Trophoblast cell (in vitro differentiated cells and primary cell): Measurements from ENCODE around the gene HOGA1.

Experiments
- DNase-seq, 2 donors: peaks; one replicate each; pipeline ENCODE4 v3.0.0-alpha.2; 2016
- H2AFZ ChIP-seq: 2 replicates; pipeline ENCODE4 v1.6.1; 2013; ENCODE audit warnings: low read length, moderate library complexity, mild to moderate bottlenecking; ENCODE audit not compliant: insufficient read depth, poor library complexity
- H2AK5ac ChIP-seq: 2 replicates; pipeline ENCODE4 v1.6.1; 2013; ENCODE audit warnings: mild to moderate bottlenecking, low read length
- H2BK120ac ChIP-seq: 2 replicates; pipeline ENCODE4 v1.6.1; 2013; ENCODE audit warnings: low read length, mild to moderate bottlenecking, moderate library complexity; ENCODE audit not compliant: insufficient read depth, poor library complexity
- H2BK12ac ChIP-seq: 2 replicates; pipeline ENCODE4 v1.6.1; 2013; ENCODE audit warnings: mild to moderate bottlenecking, low read length, moderate library complexity
- H2BK5ac ChIP-seq: 2 replicates; pipeline ENCODE4 v1.6.1; 2013; ENCODE audit warnings: low read length, low read depth, moderate library complexity, mild to moderate bottlenecking; ENCODE audit not compliant: poor library complexity
- H3K14ac ChIP-seq: 2 replicates; pipeline ENCODE4 v1.6.1; 2013; ENCODE audit warnings: mild to moderate bottlenecking, low read length
- H3K18ac ChIP-seq: 2 replicates; pipeline ENCODE4 v1.6.1; 2013; ENCODE audit warnings: mild to moderate bottlenecking, low read length
- H3K23ac ChIP-seq: 2 replicates; pipeline ENCODE4 v1.6.1; 2013; ENCODE audit warnings: low read length
- H3K27ac ChIP-seq: 2 replicates; pipeline ENCODE4 v1.5.1; 2013; ENCODE audit warnings: low read depth, mild to moderate bottlenecking, inconsistent platforms, low read length, moderate library complexity
- H3K27me3 ChIP-seq: 2 replicates; pipeline ENCODE4 v1.6.1; 2013; ENCODE audit warnings: inconsistent platforms, mild to moderate bottlenecking, low read length, moderate library complexity; ENCODE audit not compliant: insufficient read depth
- H3K36me3 ChIP-seq, 2 experiments: 1 replicate in 1 of 2; 2 replicates in 1 of 2; pipeline ENCODE4 v1.6.1; 2013; ENCODE audit warnings: low read length in 2 of 2, mild to moderate bottlenecking in 2 of 2, moderate library complexity in 1 of 2; ENCODE audit not compliant: insufficient read depth in 2 of 2, control insufficient read depth in 1 of 2
- H3K4ac ChIP-seq: 2 replicates; pipeline ENCODE4 v1.6.1; 2013; ENCODE audit warnings: low read depth, mild to moderate bottlenecking, low read length, moderate library complexity
- H3K4me1 ChIP-seq, 2 experiments: 1 replicate in 1 of 2; 2 replicates in 1 of 2; pipeline ENCODE4 v1.6.1; 2013; ENCODE audit warnings: low read length in 2 of 2, mild to moderate bottlenecking in 2 of 2, moderate library complexity in 1 of 2; ENCODE audit not compliant: insufficient read depth in 2 of 2, control insufficient read depth in 1 of 2
- H3K4me2 ChIP-seq: 2 replicates; pipeline ENCODE4 v1.6.1; 2013; ENCODE audit warnings: inconsistent platforms, mild to moderate bottlenecking, low read length, moderate library complexity
- H3K4me3 ChIP-seq: 2 replicates; pipeline ENCODE4 v1.5.1; 2013; ENCODE audit warnings: mild to moderate bottlenecking, low read depth, low read length, inconsistent platforms
- H3K79me1 ChIP-seq: one replicate; pipeline ENCODE4 v1.6.1; 2013; ENCODE audit warnings: low read length
- H3K79me2 ChIP-seq: 2 replicates; pipeline ENCODE4 v1.6.1; 2013; ENCODE audit warnings: low read length, mild to moderate bottlenecking; ENCODE audit not compliant: control insufficient read depth, insufficient read depth, poor library complexity
- H3K9ac ChIP-seq: 2 replicates; pipeline ENCODE4 v1.6.1; 2013; ENCODE audit warnings: mild to moderate bottlenecking, low read length
- H3K9me3 ChIP-seq: 2 replicates; pipeline ENCODE4 v1.6.1; 2013; ENCODE audit warnings: low read depth, mild to moderate bottlenecking, control low read depth, inconsistent platforms, low read length; ENCODE audit not compliant: insufficient read depth
- H4K12ac ChIP-seq: 2 replicates; pipeline ENCODE4 v1.6.1; 2013; ENCODE audit warnings: low read depth, mild to moderate bottlenecking, low read length, moderate library complexity
- H4K8ac ChIP-seq: 2 replicates; pipeline ENCODE4 v1.6.1; 2013; ENCODE audit warnings: low read depth, mild to moderate bottlenecking, low read length, moderate library complexity
- H4K91ac ChIP-seq: one replicate; pipeline ENCODE4 v1.6.1; 2013; ENCODE audit warnings: low read depth, mild to moderate bottlenecking, low read length, moderate library complexity
- WGBS: extraction: QIAGEN DNeasy Blood & Tissue Kit; methylation state at CpG from one replicate; pipeline ENCODE4 v1.1.7; 2013; ENCODE audit warnings: missing lambda C conversion rate; ENCODE audit not compliant: insufficient read length, insufficient coverage; ENCODE audit errors: extremely low coverage; 5-methylcytosine and 5-hydroxymethylcytosine counted together

Gene HOGA1

GRCh38 chr10:97612386-97612785 lies 28.2 kb downstream of the HOGA1 start:
- Histone ChIP-seq H2BK12ac (no peak overlapping the region), H3K4me1 (no peaks in the 10 kb centered on the region), H3K4ac (no peak overlapping the region), H3K23ac (no peak overlapping the region), H4K91ac (no peak overlapping the region), H3K9me3 (no peaks in the 10 kb centered on the region), H3K14ac (no peak overlapping the region), H3K79me2 (no peaks in the 10 kb centered on the region), H3K9ac (no peak overlapping the region), H2BK5ac (no peak overlapping the region), H4K8ac (no peak overlapping the region), H3K79me1 (no peaks in the 10 kb centered on the region), H2BK120ac (no peak overlapping the region), H3K36me3 (no peaks in the 10 kb centered on the region), H3K4me3 (no peak overlapping the region), H2AFZ (no peak overlapping the region), H3K18ac (no peak overlapping the region), H3K27me3 (no peaks in the 10 kb centered on the region), H3K27ac (no peak overlapping the region), H4K12ac (no peak overlapping the region), H3K4me2 (no peak overlapping the region), H2AK5ac (no peak overlapping the region)
- WGBS, result no CpG with 5 or more reads among the region's 2 CpGs
- peak; percentile 30 to 82 for DNase-seq

DNA sequence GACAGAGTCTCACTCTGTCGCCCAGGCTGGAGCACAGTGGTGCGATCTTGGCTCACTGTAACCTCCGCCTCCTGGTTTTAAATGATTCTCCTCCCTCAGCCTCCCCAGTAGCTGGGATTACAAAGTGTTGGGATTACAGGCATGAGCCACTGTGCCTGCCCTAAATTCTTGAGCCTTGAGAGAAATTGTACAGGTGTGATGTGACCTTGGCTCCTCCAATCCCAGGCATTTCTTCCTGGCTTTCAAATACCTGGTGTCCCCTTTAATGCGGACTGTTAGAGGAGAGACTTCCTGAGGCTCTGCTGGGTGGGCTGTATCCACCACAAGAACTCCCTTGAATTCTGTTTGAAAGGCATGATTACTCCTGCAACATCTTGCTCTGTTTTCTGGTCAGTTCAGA lies 34.1 kb downstream of the HOGA1 start:
- H3K79me2 ChIP-seq, result no peaks in the 10 kb centered on the region
- no peak overlapping the region for H2BK120ac ChIP-seq
- H3K14ac ChIP-seq, result no peak overlapping the region
- DNase-seq, result no peak
- H3K36me3 ChIP-seq, result no peaks in the 10 kb centered on the region
- no peak overlapping the region for H2AFZ ChIP-seq
- no peak overlapping the region for H3K4me3 ChIP-seq
- H2BK5ac ChIP-seq, result no peak overlapping the region
- H3K79me1 ChIP-seq, result no peaks in the 10 kb centered on the region
- H3K27ac ChIP-seq, result no peak overlapping the region
- H4K12ac ChIP-seq, result no peak overlapping the region
- no peaks in the 10 kb centered on the region for H3K27me3 ChIP-seq
- H3K4me1 ChIP-seq, result no peaks in the 10 kb centered on the region
- no peak overlapping the region for H4K8ac ChIP-seq
- H3K23ac ChIP-seq, result no peak overlapping the region
- H3K4ac ChIP-seq, result no peak overlapping the region
- no peak overlapping the region for H3K4me2 ChIP-seq
- H2BK12ac ChIP-seq, result no peak overlapping the region
- no peak overlapping the region for H4K91ac ChIP-seq
- WGBS, result no CpG with 5 or more reads among the region's 4 CpGs
- H3K18ac ChIP-seq, result no peak overlapping the region
- no peaks in the 10 kb centered on the region for H3K9me3 ChIP-seq
- H2AK5ac ChIP-seq, result no peak overlapping the region
- H3K9ac ChIP-seq, result no peak overlapping the region

DNA sequence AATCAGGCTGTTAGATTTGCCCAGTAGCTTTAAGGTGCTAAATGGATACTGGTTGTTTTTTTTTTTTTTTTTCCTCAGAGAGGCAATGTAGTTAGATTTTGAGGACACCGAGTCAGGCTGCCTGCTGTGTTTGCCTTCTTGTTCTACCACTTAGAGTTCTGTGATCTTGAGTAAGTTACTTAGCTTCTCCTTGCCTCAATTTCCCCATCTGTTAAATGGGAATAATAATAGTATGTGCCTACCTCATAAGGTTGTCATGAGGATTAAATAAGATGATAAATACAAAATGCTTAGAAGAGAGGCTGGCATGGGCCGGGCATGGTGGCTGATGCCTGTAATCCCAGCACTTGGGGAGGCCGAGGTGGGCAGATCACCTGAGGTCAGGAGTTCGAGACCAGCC lies 34.5 kb downstream of the HOGA1 start:
- H3K18ac ChIP-seq, result no peak overlapping the region
- no peaks in the 10 kb centered on the region for H3K79me1 ChIP-seq
- H4K8ac ChIP-seq, result no peak overlapping the region
- no peak overlapping the region for H3K14ac ChIP-seq
- H3K9ac ChIP-seq, result no peak overlapping the region
- no peak overlapping the region for H3K23ac ChIP-seq
- no peak overlapping the region for H3K4me2 ChIP-seq
- no peak overlapping the region for H3K4ac ChIP-seq
- no peak overlapping the region for H4K12ac ChIP-seq
- no peak overlapping the region for H2BK120ac ChIP-seq
- H3K27me3 ChIP-seq, result no peaks in the 10 kb centered on the region
- no peak overlapping the region for H2BK5ac ChIP-seq
- no peaks in the 10 kb centered on the region for H3K79me2 ChIP-seq
- DNase-seq, result no peak
- H3K36me3 ChIP-seq, result no peaks in the 10 kb centered on the region
- H2AK5ac ChIP-seq, result no peak overlapping the region
- no peaks in the 10 kb centered on the region for H3K4me1 ChIP-seq
- H2AFZ ChIP-seq, result no peak overlapping the region
- WGBS, result no CpG with 5 or more reads among the region's 4 CpGs
- H2BK12ac ChIP-seq, result no peak overlapping the region
- H3K9me3 ChIP-seq, result no peaks in the 10 kb centered on the region
- H3K27ac ChIP-seq, result no peak overlapping the region
- no peak overlapping the region for H4K91ac ChIP-seq
- H3K4me3 ChIP-seq, result no peak overlapping the region

- H3K27ac ChIP-seq, result no peak overlapping the region
- H2AK5ac ChIP-seq, result no peak overlapping the region
- H2AFZ ChIP-seq, result no peak overlapping the region
- H3K23ac ChIP-seq, result no peak overlapping the region
- H2BK5ac ChIP-seq, result no peak overlapping the region
- no peaks in the 10 kb centered on the region for H3K27me3 ChIP-seq
- H3K9me3 ChIP-seq, result no peaks in the 10 kb centered on the region
- H3K14ac ChIP-seq, result no peak overlapping the region
- no peak overlapping the region for H4K8ac ChIP-seq
- H4K91ac ChIP-seq, result no peak overlapping the region
- DNase-seq, result no peak
- H3K4ac ChIP-seq, result no peak overlapping the region
- H3K36me3 ChIP-seq, result no peaks in the 10 kb centered on the region
- H2BK120ac ChIP-seq, result no peak overlapping the region
- no peak overlapping the region for H3K4me3 ChIP-seq
- H2BK12ac ChIP-seq, result no peak overlapping the region
- H3K9ac ChIP-seq, result no peak overlapping the region
- no peak overlapping the region for H3K18ac ChIP-seq
- no peak overlapping the region for H3K4me2 ChIP-seq
- H3K79me1 ChIP-seq, result no peaks in the 10 kb centered on the region
- no CpG with 5 or more reads among the region's 1 CpG for WGBS
- H4K12ac ChIP-seq, result no peak overlapping the region
- no peaks in the 10 kb centered on the region for H3K4me1 ChIP-seq
- H3K79me2 ChIP-seq, result no peaks in the 10 kb centered on the region
Measured at GRCh38 chr10:97623277-97623676, 39.1 kb downstream of the HOGA1 start.
